IPS DF 19.7 (cell line): ENCODE data around the gene GSTM3.
"Not testable (repeated sequence)": the region's sequence is repeated elsewhere in the genome, so short reads cannot be mapped to it uniquely, and the experiment has no call there.

Source experiments
- DNase-seq: peaks from one replicate; pipeline ENCODE4 v3.0.0-alpha.2; 2013; ENCODE audit warnings: low read depth, low spot score

The GSTM3 gene

GRCh38 chr1:109697861-109698260 lies 43.0 kb downstream of the GSTM3 start:
- DNase-seq = not testable (repeated sequence)

GRCh38 chr1:109697066-109697465 lies 43.8 kb downstream of the GSTM3 start:
- DNase-seq = no peak

GRCh38 chr1:109695138-109695537 lies 45.7 kb downstream of the GSTM3 start:
- not testable (repeated sequence) for DNase-seq

GRCh38 chr1:109694400-109694799 lies 46.4 kb downstream of the GSTM3 start:
- DNase-seq = not testable (repeated sequence)

GRCh38 chr1:109691759-109692158 lies 49.1 kb downstream of the GSTM3 start:
- no peak for DNase-seq

- no peak for DNase-seq
Measured at GRCh38 chr1:109689844-109690405, 50.9 kb downstream of the GSTM3 start.

- no peak for DNase-seq
Measured at GRCh38 chr1:109687641-109688499, 53.0 kb downstream of the GSTM3 start, which contains the start of gene GSTM1. GSTM1 (plus strand) TSS chr1:109687817; CDS start chr1:109687874, 57 bp downstream.

GRCh38 chr1:109687109-109687508 lies 53.7 kb downstream of the GSTM3 start:
- DNase-seq = not testable (repeated sequence)

GRCh38 chr1:109685890-109686289 lies 54.9 kb downstream of the GSTM3 start:
- DNase-seq = not testable (repeated sequence)

GRCh38 chr1:109685399-109685798 lies 55.4 kb downstream of the GSTM3 start:
- DNase-seq = not testable (repeated sequence)

GRCh38 chr1:109684777-109685176 lies 56.1 kb downstream of the GSTM3 start:
- not testable (repeated sequence) for DNase-seq
